ENCODE results near the gene OR4E2. TPM values are rescaled to one million over a fixed set of nuclear protein-coding genes. Genes with fewer than 3 reads are reported as not detected.

Gene OR4E2
- total RNA-seq, 1 donor from 2014 or later = not detected

DNA sequence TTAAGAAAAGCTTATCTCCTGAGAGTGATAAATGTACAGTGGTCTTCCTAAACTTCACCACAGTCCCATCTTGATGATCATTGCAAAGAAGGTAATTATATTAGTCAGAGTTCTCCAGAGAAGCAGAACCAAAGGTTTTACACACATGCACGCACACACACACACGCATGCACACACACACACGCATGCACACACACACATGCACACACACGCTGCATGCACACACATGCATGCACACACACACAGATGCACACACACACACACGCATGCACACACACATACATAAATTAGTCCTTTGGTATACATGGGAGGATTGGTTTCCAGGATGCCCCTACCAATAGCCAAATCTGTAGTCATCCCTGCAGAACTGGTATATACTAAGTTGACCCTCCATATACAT lies 580 bp downstream of the OR4E2 start:
- FAIRE-seq = peak; percentile 66
- TF ChIP-seq, protein P1, sequence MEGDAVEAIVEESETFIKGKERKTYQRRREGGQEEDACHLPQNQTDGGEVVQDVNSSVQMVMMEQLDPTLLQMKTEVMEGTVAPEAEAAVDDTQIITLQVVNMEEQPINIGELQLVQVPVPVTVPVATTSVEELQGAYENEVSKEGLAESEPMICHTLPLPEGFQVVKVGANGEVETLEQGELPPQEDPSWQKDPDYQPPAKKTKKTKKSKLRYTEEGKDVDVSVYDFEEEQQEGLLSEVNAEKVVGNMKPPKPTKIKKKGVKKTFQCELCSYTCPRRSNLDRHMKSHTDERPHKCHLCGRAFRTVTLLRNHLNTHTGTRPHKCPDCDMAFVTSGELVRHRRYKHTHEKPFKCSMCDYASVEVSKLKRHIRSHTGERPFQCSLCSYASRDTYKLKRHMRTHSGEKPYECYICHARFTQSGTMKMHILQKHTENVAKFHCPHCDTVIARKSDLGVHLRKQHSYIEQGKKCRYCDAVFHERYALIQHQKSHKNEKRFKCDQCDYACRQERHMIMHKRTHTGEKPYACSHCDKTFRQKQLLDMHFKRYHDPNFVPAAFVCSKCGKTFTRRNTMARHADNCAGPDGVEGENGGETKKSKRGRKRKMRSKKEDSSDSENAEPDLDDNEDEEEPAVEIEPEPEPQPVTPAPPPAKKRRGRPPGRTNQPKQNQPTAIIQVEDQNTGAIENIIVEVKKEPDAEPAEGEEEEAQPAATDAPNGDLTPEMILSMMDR (IDR thresholded peaks at IDR 0.05; ENCODE audit: insufficient read depth, low read length, severe bottlenecking) = no peak
- H3K36me3 ChIP-seq (ENCODE audit: control insufficient read depth, insufficient read depth, low read length) = no peaks in the 10 kb centered on the region
- no peak overlapping the region for H3K4me3 ChIP-seq (ENCODE audit: low read depth, low read length)
- H3K27me3 ChIP-seq (ENCODE audit: control insufficient read depth, insufficient read depth, low read length) = no peaks in the 10 kb centered on the region
- DNase-seq (ENCODE audit: low read depth) = no peak

DNA sequence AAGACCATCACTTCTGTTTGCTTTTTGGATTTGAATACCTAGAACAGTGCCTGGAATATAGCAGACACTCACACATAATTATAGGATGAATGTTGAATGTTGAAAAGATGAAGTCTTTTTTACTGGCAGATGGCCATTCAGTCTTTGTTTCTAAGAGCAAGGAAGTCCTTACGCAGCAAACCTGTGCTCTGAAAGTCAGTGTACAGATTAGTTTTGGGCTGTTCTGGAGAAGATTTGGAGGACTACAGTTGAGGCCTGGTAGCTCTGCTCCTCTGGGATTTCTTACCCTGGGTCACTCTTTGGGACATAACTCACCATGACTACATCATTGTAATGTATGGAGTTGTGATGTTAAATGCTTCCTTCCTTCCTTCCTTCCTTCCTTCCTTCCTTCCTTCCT lies 3.3 kb downstream of the OR4E2 start:
- Histone ChIP-seq H3K36me3 (ENCODE audit: control insufficient read depth, insufficient read depth, low read length) (no peaks in the 10 kb centered on the region), H3K27me3 (ENCODE audit: control insufficient read depth, insufficient read depth, low read length) (no peaks in the 10 kb centered on the region), H3K4me3 (ENCODE audit: low read depth, low read length) (no peak overlapping the region)
- FAIRE-seq = no peak
- TF ChIP-seq, protein P1 (IDR thresholded peaks at IDR 0.05; ENCODE audit: insufficient read depth, low read length, severe bottlenecking) = no peak
- DNase-seq (ENCODE audit: low read depth) = no peak

DNA sequence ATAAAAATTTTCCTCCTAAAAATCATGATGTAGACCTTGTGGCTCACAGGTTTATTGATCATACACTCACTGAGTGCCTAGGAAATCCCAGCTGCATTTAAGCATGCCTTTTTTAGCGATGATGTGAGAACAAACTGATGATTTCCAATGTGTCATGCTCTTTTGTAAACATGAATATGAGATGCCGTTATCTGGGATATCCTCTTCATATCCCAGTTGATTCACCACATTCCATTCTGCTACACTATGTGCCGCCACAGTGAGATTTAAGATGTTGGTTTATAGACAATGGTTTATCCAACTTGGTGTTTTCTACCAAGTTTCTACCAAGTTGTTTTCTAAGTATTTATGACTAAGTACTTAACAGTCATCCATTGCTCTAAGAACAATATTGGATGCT lies 14.7 kb downstream of the OR4E2 start:
- FAIRE-seq = no peak
- peak; percentile 64 for DNase-seq (ENCODE audit: low read depth)

DNA sequence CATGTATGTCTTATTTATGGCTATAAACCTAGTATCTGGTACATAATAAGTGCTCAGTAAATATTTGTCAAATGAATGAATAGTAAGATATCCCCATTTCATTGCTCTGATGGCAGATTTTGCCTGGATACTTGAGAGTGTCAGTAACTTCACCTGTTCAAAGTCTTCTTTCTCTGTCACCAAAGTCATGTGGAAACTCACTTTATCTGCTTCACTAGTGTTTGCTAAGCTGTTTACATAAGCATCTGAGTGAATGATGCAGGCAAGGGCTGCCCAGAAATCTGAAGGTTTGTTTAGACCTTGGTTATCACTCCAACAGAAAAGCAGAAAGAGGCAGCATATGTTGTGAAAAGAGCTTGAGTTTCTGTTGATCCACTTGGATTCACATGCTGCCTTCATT lies 15.6 kb downstream of the OR4E2 start:
- DNase-seq (ENCODE audit: low read depth) (no peak), FAIRE-seq (no peak)
- TF ChIP-seq, protein P1 (IDR thresholded peaks at IDR 0.05; ENCODE audit: insufficient read depth, low read length, severe bottlenecking) = no peak
- no peaks in the 10 kb centered on the region for H3K27me3 ChIP-seq (ENCODE audit: control insufficient read depth, insufficient read depth, low read length)
- no peak overlapping the region for H3K4me3 ChIP-seq (ENCODE audit: low read depth, low read length)
- H3K36me3 ChIP-seq (ENCODE audit: control insufficient read depth, insufficient read depth, low read length) = no peaks in the 10 kb centered on the region

More for the DNA sequence above, 14.7 kb downstream of the OR4E2 start:
- TF ChIP-seq, protein P1 (IDR thresholded peaks at IDR 0.05; ENCODE audit: insufficient read depth, low read length, severe bottlenecking) = no peak
- H3K36me3 ChIP-seq (ENCODE audit: control insufficient read depth, insufficient read depth, low read length) = no peaks in the 10 kb centered on the region
- no peaks in the 10 kb centered on the region for H3K27me3 ChIP-seq (ENCODE audit: control insufficient read depth, insufficient read depth, low read length)
- H3K4me3 ChIP-seq (ENCODE audit: low read depth, low read length) = no peak overlapping the region

DNA sequence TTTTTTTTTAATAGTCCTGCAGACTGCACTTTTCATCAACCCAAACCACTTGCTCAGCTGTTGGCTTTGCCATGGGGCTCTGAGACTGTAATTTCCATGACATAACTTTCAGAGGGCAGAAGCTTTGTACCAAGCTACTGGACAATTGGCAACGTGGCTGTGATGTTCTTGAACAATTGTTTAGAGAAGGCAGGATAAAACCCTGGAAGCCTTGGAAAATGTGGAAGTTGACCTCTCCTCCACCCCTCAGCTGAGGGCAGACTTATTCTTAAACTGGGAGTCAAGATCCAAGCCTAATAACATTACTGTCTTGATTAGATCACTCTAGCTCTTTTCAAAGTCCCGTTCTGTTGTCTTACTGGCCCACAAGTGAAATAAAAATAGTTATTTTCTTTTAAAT lies 17.7 kb downstream of the OR4E2 start:
- Histone ChIP-seq H3K4me3 (ENCODE audit: low read depth, low read length) (no peak overlapping the region), H3K27me3 (ENCODE audit: control insufficient read depth, insufficient read depth, low read length) (no peaks in the 10 kb centered on the region), H3K36me3 (ENCODE audit: control insufficient read depth, insufficient read depth, low read length) (no peaks in the 10 kb centered on the region)
- FAIRE-seq (no peak), DNase-seq (ENCODE audit: low read depth) (no peak)
- TF ChIP-seq, protein P1 (IDR thresholded peaks at IDR 0.05; ENCODE audit: insufficient read depth, low read length, severe bottlenecking) = no peak

DNA sequence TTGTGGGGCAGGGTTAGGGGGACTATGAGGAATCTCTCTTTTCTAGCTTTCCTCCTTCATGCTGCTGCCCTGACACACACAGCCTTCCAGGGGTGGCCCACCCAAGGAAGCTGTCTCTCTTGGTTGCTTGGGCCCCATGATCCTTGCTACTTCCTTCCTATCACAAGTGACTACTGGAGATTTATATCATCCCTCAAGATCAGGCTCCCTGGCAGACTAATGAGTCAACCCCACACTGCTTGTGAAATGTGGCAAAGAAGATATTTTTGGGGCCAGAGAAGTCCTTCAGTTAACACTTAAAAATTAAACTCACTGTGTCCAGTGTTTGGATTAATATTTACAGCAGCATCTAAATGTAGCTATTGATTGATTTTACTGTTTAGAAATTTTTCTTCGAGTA lies 18.5 kb downstream of the OR4E2 start:
- Histone ChIP-seq H3K36me3 (ENCODE audit: control insufficient read depth, insufficient read depth, low read length) (no peaks in the 10 kb centered on the region), H3K27me3 (ENCODE audit: control insufficient read depth, insufficient read depth, low read length) (no peaks in the 10 kb centered on the region), H3K4me3 (ENCODE audit: low read depth, low read length) (no peak overlapping the region)
- DNase-seq (ENCODE audit: low read depth) (no peak), FAIRE-seq (no peak)
- TF ChIP-seq, protein P1 (IDR thresholded peaks at IDR 0.05; ENCODE audit: insufficient read depth, low read length, severe bottlenecking) = no peak

Data from bronchial epithelial cell (primary cell).